ENCODE measurements around the gene ADNP2.

ADNP2 gene

GRCh38 chr18:80109676-80110078, 615 bp downstream of the ADNP2 start:
- H3K36me3 ChIP-seq (ENCODE audit: insufficient read depth, low read length): peaks cover 10% of the 10 kb centered on the region
- H2AFZ ChIP-seq (ENCODE audit: low read length): no peak overlapping the region
- H3K9me3 ChIP-seq (ENCODE audit: low read length): no peaks in the 10 kb centered on the region
- H3K4me3 ChIP-seq (ENCODE audit: low read depth, low read length, poor library complexity, severe bottlenecking): peak overlapping the region; percentile 73
- no peaks in the 10 kb centered on the region; the same call in 1 of the 2 replicates for H4K20me1 ChIP-seq (ENCODE audit: insufficient read depth, low read length)
- peak overlapping the region; percentile 65 for H3K9ac ChIP-seq (ENCODE audit: low read length)
- H3K27me3 ChIP-seq (ENCODE audit: insufficient read depth, low read length): no peaks in the 10 kb centered on the region
- peak overlapping the region; percentile 72 for H3K4me2 ChIP-seq (ENCODE audit: low read length)
- TF ChIP-seq CTCF (IDR thresholded peaks at IDR 0.05; ENCODE audit: low read length) (no peak), EZH2 (IDR thresholded peaks at IDR 0.05; ENCODE audit: borderline replicate concordance, low read length) (no peak)
- no peaks in the 10 kb centered on the region for H3F3A ChIP-seq (ENCODE audit: insufficient read depth, low read length)
- no peaks in the 10 kb centered on the region for H3K9me2 ChIP-seq (ENCODE audit: low read depth, low read length)
- H3K79me2 ChIP-seq (ENCODE audit: insufficient read depth, low read length): peaks cover 48% of the 10 kb centered on the region
- H3K4me1 ChIP-seq (ENCODE audit: insufficient read depth, low read length, severe bottlenecking): peaks cover 36% of the 10 kb centered on the region
- no peak overlapping the region for H3K27ac ChIP-seq (ENCODE audit: low read depth, low read length, poor library complexity, severe bottlenecking)

GRCh38 chr18:80112624-80113248, 3.7 kb downstream of the ADNP2 start:
- no peak overlapping the region for H3K9ac ChIP-seq (ENCODE audit: low read length)
- peaks cover 30% of the 10 kb centered on the region for H3K4me1 ChIP-seq (ENCODE audit: insufficient read depth, low read length, severe bottlenecking)
- no peak overlapping the region for H2AFZ ChIP-seq (ENCODE audit: low read length)
- H3K27me3 ChIP-seq (ENCODE audit: insufficient read depth, low read length): no peaks in the 10 kb centered on the region
- H4K20me1 ChIP-seq (ENCODE audit: insufficient read depth, low read length): no peaks in the 10 kb centered on the region; the same call in 1 of the 2 replicates
- H3K4me3 ChIP-seq (ENCODE audit: low read depth, low read length, poor library complexity, severe bottlenecking): no peak overlapping the region
- H3K4me2 ChIP-seq (ENCODE audit: low read length): no peak overlapping the region
- no peaks in the 10 kb centered on the region for H3K9me3 ChIP-seq (ENCODE audit: low read length)
- no peaks in the 10 kb centered on the region for H3F3A ChIP-seq (ENCODE audit: insufficient read depth, low read length)
- peaks cover 72% of the 10 kb centered on the region for H3K79me2 ChIP-seq (ENCODE audit: insufficient read depth, low read length)
- H3K36me3 ChIP-seq (ENCODE audit: insufficient read depth, low read length): peaks cover 23% of the 10 kb centered on the region
- H3K27ac ChIP-seq (ENCODE audit: low read depth, low read length, poor library complexity, severe bottlenecking): no peak overlapping the region
- no peak for TF ChIP-seq EZH2 (IDR thresholded peaks at IDR 0.05; ENCODE audit: borderline replicate concordance, low read length)
- no peak for TF ChIP-seq CTCF (IDR thresholded peaks at IDR 0.05; ENCODE audit: low read length)
- no peaks in the 10 kb centered on the region for H3K9me2 ChIP-seq (ENCODE audit: low read depth, low read length)

GRCh38 chr18:80115035-80115434, 6.0 kb downstream of the ADNP2 start:
- H3K4me1 ChIP-seq (ENCODE audit: insufficient read depth, low read length, severe bottlenecking): peaks cover 29% of the 10 kb centered on the region
- H3K9me2 ChIP-seq (ENCODE audit: low read depth, low read length): no peaks in the 10 kb centered on the region
- no peaks in the 10 kb centered on the region for H3K27me3 ChIP-seq (ENCODE audit: insufficient read depth, low read length)
- H3K27ac ChIP-seq (ENCODE audit: low read depth, low read length, poor library complexity, severe bottlenecking): no peak overlapping the region
- peaks cover 70% of the 10 kb centered on the region for H3K79me2 ChIP-seq (ENCODE audit: insufficient read depth, low read length)
- H3K4me3 ChIP-seq (ENCODE audit: low read depth, low read length, poor library complexity, severe bottlenecking): no peak overlapping the region
- no peaks in the 10 kb centered on the region for H3F3A ChIP-seq (ENCODE audit: insufficient read depth, low read length)
- no peak overlapping the region for H3K9ac ChIP-seq (ENCODE audit: low read length)
- H2AFZ ChIP-seq (ENCODE audit: low read length): no peak overlapping the region
- H3K9me3 ChIP-seq (ENCODE audit: low read length): no peaks in the 10 kb centered on the region
- TF ChIP-seq CTCF (IDR thresholded peaks at IDR 0.05; ENCODE audit: low read length) (no peak), EZH2 (IDR thresholded peaks at IDR 0.05; ENCODE audit: borderline replicate concordance, low read length) (no peak)
- H3K4me2 ChIP-seq (ENCODE audit: low read length): peak overlapping the region; percentile 38; the same call in 1 of the 2 replicates
- no peaks in the 10 kb centered on the region; the same call in 1 of the 2 replicates for H4K20me1 ChIP-seq (ENCODE audit: insufficient read depth, low read length)
- peaks cover 46% of the 10 kb centered on the region for H3K36me3 ChIP-seq (ENCODE audit: insufficient read depth, low read length)
